ENCODE measurements around the gene ZNF324.
"Not testable (repeated sequence)": the region's sequence is repeated elsewhere in the genome, so short reads cannot be mapped to it uniquely, and the experiment has no call there.

ZNF324 gene

DNA sequence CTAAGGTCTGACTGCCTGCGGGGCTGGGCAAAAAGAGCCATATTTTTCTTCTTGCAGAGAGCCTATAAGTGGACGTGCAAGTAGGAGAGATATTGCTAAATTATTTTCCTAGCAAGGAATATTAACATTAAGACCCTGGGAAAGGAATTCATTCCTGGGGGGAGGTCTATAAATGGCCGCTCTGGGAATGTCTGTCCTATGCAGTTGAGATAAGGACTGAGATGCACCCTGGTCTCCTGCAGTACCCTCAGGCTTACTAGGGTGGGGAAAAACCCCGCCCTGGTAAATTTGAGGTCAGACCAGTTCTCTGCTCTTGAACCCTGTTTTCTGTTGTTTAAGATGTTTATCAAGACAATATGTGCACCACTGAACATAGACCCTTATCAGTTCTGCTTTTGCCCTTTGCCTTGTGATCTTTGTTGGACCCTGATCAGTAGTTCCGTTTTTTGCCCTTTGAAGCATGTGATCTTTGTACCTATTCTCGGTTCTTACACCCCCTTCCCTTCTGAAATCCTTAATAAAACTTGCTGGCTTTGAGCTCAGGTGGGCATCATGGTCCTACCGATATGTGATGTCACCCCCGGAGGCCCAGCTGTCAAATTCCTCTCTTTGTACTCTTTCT, 40.8 kb downstream of the ZNF324 start:
- DNase-seq: not testable (repeated sequence)

DNA sequence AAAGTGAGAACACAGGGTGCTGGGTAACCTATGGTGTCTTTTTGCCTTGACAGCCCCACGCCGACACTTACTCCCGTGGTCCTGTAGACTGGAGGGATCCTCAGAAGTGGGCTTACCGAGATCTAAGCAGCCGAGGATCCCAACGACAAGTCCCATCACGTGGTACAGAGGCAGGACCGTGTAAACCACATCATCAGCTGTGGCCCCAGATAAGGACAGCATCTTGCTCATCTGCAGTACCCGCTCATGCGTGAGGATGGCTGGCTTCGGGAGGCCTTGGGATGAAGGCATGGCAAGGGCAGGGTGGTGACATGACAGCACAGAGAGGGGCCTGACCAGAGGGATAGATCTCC, 42.8 kb downstream of the ZNF324 start:
- DNase-seq: no peak

DNA sequence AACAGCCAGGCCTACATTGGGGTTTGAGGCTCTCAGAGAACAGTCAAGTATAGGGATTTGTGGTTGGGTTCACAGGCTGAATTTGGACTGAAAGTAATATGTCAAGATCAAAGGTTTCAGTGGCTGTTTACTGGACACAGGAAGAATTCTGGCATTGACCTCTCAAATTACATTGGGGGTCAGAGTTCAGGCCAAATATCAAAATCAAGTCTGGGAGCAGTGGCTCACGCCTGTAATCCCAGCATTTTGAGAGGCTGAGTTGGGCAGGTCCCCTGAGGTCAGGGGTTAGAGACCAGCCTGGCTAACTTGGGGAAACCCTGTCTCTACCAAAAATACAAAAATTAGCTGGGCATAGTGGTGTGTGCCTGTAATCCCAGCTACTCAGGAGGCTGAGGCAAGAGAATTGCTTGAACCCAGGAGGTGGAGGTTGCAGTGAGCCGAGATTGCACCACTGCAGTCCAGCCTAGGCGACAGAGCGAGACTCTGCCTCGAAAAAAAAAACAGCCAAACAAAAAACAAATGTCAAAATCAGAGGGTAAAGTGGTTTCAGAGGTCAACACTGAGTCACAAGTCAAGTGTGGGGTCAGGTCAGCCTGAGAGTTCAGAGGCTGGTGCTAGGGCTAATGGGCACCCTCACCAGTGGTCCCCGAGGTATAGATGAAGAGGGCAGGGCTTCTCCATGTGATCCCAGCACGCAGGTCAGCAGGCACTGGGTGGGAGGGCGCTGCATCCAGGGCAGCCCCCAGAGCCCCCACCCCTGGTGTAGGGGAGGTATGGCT, 43.4 kb downstream of the ZNF324 start:
- no peak for DNase-seq

DNA sequence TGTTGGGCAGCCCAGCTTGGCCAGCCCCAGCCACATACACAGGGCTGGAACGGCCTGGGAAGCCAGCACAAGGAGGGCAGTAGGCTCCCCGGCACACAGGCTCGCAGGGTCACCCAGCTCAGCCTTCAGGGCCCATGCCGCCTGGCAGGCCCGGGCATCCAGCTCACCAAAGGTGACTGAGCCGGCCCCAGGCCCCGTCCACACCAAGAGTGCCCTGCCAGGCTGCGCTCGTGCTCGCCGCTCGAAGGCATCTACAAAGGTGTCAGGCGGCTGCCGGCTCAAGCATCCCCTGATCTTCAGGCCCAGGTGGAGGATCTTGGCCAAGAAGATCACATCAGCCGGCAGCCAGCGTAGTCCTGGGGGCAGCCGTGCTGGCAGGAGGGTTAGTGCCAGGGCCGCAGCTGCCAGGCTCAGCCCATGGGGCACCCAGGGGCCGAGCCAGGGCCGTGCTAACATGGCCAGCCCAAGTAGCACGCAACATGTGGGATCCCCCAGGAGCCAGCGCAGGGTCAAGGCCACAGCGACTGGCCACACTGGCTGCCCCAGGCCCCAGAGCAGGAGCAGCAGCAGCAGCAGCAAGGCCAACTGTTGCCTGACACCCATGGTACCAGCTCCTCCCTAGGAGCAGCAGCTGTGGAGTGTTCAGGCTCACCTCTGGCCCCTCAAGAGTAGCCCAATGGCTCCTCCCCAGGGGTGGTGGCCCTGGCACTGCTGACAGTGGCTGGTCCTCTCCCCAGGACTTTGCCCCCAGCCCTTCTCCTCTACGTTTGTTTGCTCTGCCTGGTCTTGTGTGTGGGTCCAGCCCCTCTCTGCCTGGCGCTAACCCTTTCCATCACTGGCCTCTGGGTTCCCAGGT, 44.7 kb downstream of the ZNF324 start, which contains the start of gene SLC27A5:
Gene SLC27A5, minus strand, starts transcription at position 640 of the 856 bp plus-strand sequence. Its CDS starts 37 bp downstream, at position 603.
- DNase-seq: no peak

DNA sequence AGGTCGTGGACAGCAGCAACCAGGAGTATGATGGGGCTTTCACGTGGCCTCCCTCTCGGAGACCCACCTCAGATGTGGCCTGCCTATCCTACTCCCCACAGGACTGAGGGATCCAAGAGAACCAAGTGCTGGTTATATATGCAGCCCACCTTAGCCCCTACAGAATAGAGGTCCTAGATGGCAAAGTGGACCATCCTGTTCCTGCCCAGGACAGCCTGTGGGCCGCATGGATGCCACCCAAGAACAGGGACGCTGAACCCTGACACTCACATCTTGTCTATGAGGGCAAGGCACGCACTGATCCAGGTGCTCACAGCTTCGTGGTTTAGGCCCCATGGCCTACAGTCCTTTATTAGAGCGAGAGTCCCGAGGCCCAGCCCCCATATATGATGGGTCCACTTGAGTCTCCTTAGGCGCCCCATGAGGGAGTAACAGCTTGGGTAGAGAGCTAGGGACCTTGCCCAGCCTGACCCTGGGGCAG, 46.4 kb downstream of the ZNF324 start:
- no peak for DNase-seq

DNA sequence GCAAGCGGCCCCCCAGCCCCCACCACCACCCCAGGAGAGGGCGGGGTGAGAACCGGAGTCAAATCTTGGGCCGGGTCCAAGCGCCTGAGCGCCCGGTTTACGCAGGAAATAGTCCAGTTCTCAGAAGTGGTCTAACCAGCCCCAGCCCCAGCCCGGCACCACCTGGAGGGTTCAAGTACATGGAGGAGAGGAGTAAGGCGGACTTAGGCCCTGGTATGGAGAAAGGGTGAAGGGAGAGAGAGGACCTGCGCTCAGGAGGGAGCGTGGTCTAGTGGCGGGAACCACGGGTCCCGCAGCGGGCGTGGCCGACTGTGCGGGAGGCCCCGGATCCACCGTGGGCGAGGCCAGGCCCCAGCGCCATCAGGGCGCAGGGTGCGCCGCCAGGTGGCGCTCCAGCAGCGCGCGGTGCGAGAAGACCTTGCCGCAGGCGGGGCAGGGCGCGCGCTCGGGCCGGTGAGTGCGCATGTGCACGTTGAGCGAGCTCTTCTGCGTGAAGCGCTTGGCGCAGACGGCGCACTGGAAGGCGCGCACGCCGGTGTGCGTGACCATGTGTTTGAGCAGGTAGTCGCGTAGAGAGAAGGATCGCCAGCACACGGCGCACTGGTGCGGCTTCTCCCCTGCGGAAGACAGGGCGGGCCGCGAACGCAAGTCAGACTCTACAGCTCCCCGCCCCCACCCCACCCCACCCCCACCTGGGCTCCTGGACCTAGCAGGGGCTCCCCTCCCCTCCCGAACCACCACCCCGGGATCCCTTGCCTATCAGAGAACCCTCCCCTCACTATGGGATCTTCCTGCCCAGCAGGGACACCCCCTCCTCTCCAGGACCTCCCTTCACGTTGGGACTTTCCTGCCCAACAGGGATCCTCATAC, 47.0 kb downstream of the ZNF324 start:
- DNase-seq: peak; percentile 72 to 95

DNA sequence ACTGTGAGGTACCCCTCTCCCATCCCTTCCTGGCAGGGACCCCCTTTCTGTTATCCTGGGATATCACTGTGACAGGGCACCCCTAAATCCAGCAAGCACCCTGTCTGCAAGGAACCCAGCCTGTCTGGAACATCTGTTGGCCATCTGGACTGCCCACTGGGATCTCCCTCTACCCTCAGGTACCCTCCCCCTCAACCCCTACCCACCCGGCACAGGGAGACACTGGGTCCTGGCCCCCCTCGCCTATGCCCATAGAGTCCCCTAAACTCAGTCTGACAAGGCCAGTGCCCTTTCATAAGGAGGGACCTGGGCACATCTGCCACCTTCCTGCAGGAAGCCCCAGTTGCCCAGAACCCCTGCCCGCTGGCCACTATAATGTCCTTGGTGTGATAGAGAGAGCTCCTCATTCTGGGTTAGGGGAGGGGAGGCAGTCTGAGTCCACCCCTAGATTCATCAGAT, 47.7 kb downstream of the ZNF324 start:
- no peak for DNase-seq

DNA sequence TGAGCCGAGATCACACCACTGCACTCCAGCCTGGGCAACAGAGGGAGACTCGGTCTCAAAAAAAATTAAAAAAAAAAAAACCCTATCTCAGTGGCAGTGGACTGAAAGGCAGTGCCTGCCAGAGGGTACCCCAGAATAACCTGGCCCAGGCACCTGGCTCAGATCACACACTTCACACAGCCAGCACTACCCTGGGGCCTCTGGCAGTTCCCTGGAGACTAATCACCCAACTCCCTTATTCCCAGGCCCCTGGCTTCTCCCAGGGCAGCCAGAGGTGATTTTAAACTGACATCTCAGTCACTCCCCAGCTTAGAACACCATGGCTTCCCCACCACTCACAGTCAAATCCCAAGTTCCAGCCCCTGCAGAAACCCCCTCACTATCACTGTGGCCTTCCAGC, 48.4 kb downstream of the ZNF324 start:
- no peak for DNase-seq

DNA sequence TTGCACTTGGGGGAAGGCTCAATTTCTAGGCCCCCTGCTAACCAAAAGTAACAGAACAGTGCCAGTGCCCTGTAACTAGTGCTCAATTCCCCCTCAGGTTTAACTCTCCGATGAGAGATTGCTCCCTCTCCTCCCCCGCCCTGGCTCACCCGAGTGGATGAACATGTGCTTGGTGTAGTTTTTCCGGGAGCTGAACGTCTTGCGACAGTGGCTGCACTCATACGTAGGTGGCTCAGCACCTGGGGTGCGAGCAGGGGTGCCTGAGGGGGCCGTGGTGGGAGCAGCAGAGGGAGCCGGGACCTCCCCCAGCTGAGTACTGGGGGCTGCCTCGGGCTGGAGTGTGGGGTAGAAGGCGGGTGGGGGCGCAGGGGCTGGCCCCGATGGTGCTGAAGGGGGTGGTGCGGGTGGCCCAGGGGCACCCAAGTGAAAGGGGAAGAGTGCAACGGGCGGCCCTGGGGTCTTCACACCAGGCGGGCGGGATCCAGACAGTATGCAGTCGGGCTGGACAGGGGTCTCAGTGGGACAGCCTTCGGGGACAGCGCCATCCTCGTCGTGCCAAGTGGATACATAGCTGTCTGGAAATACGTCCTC, 49.5 kb downstream of the ZNF324 start:
- no peak for DNase-seq

DNA sequence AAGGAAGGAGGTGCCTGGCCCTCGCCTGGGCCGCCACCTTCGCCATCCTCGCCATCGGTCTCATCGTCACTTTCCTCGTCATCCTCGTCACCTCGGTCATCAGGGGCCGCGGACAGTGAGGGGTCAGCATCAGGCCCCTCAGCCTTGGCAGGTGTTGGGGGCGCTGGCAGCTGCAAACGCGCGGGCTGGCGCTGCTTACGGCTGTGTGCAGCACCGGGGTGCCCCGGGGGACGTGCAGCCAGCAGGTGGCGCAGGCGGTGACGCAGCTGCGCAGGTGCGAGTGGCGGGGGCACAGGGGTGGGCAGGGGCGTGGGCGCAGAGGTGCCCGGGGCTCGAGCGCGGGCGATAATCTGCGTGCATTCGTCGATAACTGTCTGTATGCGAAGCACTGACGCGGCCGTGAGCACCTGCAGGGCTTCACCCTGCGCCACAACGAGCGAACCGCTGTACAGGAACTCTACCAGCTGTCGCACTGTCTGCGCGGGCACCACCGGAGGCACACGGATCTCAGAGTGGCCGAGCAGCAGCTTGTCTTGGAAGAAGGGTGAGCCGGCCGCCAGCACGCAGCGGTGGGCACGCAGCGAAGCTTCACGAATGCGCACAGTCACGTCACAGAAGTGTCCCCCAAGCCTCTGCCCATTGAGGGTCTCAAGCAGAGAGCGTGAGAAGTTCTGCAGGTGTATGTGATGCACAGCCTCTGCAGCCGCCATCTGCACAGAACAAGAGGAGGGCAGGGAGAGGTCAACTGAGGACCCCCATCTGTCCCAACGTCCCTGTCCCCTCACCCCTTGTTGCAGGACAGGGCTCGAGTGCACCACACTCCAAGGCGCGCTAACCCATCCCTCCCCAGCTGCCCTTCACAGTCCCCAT, 50.3 kb downstream of the ZNF324 start:
- DNase-seq: no peak

DNA sequence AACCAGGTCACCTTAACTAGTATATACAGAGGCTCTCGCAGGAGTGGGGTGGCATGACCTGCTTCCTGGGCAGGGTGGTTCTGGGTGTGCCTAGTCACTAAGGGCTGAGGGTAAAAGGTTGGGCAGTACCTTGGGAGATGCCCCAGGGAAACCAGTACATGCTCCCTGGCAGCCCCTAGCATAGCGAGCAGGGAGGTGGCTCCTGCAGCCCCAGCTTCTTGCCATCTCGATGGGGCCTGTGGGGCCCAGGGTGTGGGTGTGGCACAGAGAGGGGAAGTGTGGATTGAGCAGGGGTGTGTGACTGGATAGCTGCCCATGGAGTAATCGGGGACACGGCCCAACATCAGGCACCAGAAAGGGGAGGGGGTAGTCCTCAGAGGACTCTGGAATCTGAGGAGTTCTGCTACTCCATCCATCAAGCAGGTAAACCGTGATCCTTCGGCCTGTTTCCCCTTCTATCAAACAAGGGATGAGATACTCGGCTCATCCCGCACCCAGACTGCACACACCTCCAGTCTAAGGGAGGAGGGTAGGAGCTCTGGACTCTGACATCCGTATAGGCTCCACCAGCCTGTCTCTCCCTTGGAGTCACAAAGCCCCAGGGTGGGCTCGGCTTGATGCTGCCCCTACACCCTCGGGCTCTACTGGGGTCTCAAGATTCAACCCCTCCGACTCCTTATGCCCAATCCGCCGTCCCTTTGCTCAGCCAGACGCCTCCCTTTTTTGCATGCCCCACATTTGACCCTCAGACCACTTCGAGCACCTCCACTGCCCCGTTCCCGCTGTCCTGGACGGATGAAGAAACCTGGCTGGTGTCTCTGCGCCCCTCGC, 51.6 kb downstream of the ZNF324 start:
- no peak for DNase-seq

DNA sequence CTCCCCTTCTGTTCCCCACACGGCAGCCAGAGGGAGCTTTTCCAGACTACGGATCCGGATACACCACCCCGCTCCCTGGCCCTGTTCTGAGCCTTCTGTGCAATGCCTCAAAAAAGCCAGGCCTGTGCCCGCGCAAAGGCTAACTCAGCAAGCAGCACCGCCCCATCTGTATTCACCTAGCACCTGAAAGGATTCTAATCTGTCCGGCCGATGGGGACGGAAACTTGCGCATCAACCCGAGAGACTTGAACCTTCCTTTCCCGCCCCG, 52.1 kb downstream of the ZNF324 start:
- DNase-seq: peak; percentile 64 to 85

DNA sequence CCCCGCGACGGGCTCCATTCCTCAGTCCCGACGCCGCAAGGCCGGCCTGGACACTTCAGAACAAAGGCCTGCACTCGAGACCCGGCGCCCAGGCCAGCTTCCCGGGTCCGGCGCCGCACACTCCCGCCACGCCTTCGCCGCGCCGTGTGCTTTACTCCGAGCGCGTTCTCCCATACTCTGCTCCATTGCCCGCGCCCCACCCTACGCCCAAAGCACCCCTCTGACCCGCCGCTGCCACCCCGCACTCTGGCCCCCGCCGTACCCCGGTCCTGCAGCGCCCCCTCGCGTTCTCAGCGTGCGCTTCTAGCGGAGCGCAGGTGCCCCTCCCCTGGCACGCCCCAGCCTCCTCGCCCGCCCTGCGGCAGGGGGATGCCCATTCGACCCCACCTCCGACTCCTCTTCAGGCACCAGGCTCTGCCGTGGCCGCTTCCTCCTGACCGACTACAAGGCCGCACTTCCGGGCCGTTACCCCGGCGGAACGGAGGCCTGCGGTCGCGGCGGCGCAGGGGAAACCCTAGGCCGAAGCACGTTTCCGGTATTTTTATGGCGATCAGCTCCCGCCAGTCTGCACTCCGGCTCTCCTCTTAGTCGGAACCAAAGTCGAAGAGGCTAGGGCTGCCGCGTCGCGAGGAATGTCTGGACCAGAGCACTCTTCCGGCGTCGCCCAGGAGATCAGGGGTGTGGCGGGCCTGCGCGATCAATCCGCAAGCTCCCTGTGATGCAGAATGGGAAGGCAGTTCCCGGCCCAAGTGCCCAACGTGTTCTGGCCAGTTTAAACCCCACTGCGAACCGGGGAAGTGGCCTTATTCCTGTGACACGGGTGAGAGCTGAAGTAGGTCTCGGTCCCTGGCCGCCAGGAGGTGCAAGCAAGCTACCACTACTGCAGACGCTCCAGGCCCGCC, 52.7 kb downstream of the ZNF324 start, which contains the start of gene ZBTB45:
Gene ZBTB45, minus strand, starts transcription at position 456 of the 902 bp plus-strand sequence. CDS start 2,137 bp downstream, outside the sequence.
- peak; percentile 96 to 98 for DNase-seq

DNA sequence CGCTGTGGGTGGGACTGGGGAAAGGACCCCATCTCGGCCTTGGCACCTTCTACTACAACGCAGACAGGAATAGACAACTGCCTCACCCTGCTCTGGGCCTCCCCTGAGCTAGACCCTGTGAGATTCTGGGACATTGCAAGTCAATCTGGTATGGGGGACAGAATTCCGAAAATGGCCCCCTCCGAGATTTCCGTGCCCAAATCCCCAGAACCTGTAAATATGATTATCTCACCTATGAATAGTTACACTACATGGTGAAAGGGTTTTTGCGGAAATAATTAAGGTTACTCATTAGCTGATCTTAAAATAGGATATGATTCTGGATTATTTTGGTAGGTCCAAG, 53.3 kb downstream of the ZNF324 start:
- DNase-seq: no peak

DNA sequence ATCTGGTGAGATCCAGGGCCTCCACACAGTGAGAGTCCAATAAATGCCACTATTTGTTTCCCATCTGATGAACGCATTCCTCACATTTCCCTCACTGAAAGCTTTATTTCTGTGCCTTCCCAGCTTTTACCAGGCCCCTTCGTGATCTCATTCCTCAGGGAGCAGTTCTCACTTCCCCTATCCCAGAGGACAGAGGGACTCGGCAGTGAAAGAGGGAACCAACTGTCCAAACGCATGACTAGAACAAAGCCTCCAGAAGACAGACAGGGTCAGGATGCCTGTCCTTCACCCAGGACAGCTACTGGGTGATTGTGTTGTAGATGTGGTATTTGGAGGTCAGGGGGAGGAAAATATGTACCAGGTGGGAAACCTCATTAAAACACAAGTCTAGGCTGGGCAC, 54.8 kb downstream of the ZNF324 start:
- DNase-seq: no peak

DNA sequence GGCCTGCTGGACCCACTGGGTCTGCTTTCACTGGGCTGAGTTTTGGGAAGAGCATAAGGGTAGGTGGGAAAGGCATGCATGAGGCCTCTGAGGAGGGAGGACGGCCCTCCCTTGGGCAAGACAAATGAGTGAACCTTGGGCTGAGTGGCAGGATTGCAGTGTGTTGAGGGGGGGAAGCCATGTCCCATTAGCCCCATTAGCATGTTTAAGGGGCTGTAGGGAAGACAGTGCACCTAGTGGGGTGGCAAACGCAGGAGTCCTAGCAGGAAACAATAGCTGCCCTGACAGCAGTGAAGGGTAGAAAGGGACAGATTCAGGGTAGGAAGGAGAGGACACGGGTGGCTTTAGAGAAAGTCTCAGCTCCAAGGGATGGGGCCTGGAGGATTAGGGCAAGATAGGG, 55.8 kb downstream of the ZNF324 start:
- DNase-seq: no peak

All from NCI-H524 (cell line).